Neural progenitor cell (in vitro differentiated cells): ENCODE measurements around the gene P4HTM.

ENCODE experiments used
- CTCF ChIP-seq: fragments of 200-600 bp; sonication (generic); IDR thresholded peaks from 2 replicates; pipeline ENCODE4 v1.5.1; 2017; ENCODE audit warnings: antibody characterized with exemption, mild to moderate bottlenecking
- EZH2phosphoT487 ChIP-seq: fragments of 200-600 bp; sonication (generic); IDR thresholded peaks from 2 replicates; pipeline ENCODE4 v1.6.1; 2017; ENCODE audit warnings: antibody characterized with exemption

DNA sequence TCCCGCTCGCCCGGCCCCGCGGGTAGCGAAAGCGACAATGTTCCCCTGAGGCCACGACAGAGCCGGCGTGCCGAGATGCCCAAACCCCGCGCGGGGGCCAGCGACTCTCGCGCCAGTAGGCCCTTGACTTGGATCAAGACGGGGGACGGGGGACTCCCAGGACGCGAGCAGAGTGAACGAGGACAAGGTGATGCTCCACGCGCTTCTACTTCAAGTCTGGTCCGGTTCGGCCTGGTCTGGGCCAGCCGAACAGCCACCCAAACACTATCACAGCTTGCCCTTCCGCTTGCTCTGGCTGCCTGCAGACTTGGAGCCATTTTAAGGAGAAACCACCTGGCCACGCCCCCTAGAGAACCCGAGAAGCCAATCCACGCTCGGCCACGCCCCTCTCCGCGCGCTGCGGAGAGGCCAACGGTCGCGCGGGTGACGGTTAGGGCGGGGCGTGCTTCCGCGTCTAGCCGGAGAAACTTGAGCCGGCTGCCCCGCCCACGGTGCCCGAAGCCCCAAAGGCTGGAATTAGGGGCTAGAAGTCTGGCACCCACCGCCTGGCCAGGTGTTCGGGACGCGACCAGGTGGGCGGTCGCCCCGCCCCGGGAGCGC, 31.3 kb downstream of the P4HTM start:
- TF ChIP-seq CTCF (no peak), EZH2phosphoT487 (no peak)
